Measurements from ENCODE around the gene CFHR1.

Gene CFHR1

DNA sequence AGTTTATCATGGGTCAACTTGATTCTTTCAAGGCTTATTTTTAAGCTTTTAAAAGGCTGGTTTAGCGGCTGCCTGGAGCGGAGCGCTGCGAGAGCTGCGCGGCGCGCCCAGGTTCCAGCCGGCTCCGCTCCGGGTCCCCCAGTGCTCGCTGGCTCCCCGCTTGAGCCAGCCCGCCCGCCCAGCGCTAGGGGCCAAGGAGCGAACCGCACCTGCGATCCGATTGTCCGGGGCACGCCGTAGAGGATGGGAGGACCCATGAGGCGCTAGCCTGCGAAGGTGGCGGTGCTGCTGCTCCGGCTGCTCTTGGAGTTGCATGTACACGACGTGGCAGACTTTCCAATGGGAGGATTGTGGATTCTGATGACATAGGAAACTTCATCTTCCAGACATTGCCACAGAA is 58.4 kb downstream of the CFHR1 start:
- no peak for DNase-seq (ENCODE audit: low read depth)
